Right ventricle myocardium superior (tissue), 1 donor: ENCODE measurements around the gene DLG1. TPM values are rescaled to one million over a fixed set of nuclear protein-coding genes. Genes with fewer than 3 reads are reported as not detected.

Source experiments
- ATAC-seq: fragments of 200-7000 bp; cut with Tn5 transposase; one replicate; pipeline ENCODE4 v1.9.1; 2020; ENCODE audit warnings: mild to moderate bottlenecking; ENCODE audit not compliant: poor library complexity
- DNase-seq: peaks from one replicate; pipeline ENCODE4 v3.0.0-alpha.2; 2020
- intact Hi-C: fragments of 100-400 bp; cut with DNase I; formaldehyde crosslinking; loops from one replicate; pipeline ENCODE4 v1.11.2; 2022
- long read RNA-seq: library from polyadenylated mRNA; unstranded; transcript quantifications from one replicate; pipeline ENCODE4 v2.0.0, GENCODE V29; 2021
- total RNA-seq: library from RNA; stranded (reverse); fragmentation: NEBNext Ultra II Directional; extraction: Animal tissue kit (Norgen Biotek cat#: 25700); gene quantifications from one replicate; pipeline ENCODE4 v1.2.1, GENCODE V29; 2021
- donor health status: DM: no; HTN: yes; CAD: no; lungs with severe emphysema.

The DLG1 gene
- total RNA-seq: 40.7 TPM
- long read RNA-seq, full-length matches to known transcripts: 1 of 36 reads
- long read RNA-seq, partial matches to known transcripts: 8 of 36 reads
- long read RNA-seq, other reads (novel, unspliced or antisense): 27 of 36 reads

DNA sequence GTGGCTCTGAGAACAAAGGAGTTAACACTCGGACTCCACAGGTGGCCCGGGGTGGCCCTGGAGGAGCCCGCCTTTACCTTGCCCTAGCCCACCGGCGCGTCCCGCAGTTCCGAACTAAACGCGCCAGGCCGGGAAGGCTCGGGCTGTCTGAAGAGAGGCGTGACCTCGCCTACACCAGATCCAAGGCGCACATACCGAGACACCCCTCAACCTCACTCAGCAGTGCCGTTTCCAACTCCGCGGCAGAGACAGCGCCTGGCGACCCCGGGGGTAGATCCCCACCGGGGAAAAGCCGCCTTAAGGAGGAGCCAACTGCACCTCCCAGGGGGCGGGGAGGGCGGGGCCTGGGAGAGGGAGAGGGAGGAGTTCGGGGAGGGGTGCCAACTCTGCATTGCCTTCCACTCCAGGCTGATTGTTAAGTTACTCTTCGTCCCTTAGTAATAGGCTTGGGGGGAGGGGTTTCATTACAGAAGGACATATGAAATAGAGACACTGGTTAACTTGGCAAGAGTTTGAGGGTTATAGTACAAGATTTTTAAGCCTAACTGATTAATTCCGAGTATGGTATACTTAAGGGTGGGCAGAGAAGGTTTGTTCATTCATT is at the start of gene DLG1:
Gene DLG1 (minus strand): TSS at position 272 of the 604 bp plus-strand sequence. CDS start 1,408 bp downstream, outside the sequence.
- peak; percentile 90 for ATAC-seq
- peak; percentile 90 for DNase-seq
- intact Hi-C loops: no loop called here

DNA sequence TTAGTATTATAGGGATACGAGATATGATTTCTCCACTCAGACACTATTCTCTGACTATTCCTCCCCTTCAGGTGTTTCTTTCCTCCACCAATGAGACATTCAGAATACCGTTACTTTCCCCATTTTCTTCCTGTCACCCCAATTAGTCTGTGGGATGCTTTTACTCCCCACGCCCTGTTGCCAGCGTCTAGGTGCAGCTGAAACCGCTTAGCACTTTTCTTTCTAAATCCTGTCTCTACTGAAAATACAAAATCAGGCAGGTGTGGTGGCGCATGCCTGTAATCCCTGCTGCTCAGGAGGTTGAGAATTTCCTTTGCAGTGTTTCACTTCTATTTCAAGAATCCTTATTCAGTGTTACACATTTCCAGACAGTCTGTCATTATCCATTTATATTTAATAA is 49.6 kb upstream of the DLG1 start:
- no peak for ATAC-seq
- intact Hi-C loops: no loop called here
- DNase-seq: no peak

DNA sequence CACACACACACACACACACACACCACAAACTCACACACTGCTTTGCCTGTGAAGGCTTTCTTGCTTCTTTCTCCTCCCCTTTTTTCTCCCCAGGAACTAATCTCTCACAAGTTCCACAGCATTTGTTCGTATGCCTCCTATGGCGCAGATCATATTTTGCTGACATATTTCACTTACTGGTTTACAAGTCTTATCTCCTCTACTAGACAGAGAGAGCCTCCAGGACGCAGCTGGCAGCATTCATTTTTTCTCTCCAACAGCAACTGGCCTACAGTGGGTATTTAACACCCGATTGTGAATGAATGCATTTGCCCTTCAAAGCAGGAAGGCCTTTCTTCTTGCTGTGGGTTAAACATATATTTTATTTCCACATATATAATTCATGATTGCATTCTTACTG is 47.0 kb upstream of the DLG1 start:
- intact Hi-C loops: no loop called here
- DNase-seq (no peak), ATAC-seq (peak; percentile 48)

DNA sequence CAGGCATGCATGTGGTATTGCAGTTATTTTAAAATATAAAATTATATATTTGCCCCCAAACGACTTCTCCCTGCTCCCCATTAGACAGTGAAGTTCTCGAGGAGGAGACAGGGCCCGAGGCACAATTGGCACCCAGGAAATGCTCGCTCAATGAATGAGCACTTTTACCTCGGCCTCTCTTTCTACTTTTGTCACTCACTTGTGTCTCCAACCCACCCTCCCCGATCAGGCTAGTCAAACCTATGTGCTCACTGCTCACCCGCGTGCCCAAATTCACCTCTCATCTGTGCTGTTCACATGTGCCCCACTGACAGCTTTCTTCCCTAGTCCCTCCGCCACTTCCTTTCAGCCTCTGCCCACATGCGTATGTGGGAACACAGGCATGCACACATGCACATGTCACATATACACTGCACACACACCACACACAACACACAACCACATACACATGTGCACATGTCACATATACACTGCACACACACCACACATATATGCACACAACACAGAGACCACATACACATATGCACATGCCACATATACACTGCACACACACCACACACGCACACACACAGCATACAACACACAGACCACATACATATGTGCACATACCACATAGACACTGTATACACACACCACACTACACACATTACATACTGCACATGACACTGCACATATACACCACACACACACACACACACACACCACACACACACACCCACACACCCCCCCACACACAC is 46.3 kb upstream of the DLG1 start:
- intact Hi-C loops: no loop called here
- DNase-seq (no peak), ATAC-seq (no peak)

DNA sequence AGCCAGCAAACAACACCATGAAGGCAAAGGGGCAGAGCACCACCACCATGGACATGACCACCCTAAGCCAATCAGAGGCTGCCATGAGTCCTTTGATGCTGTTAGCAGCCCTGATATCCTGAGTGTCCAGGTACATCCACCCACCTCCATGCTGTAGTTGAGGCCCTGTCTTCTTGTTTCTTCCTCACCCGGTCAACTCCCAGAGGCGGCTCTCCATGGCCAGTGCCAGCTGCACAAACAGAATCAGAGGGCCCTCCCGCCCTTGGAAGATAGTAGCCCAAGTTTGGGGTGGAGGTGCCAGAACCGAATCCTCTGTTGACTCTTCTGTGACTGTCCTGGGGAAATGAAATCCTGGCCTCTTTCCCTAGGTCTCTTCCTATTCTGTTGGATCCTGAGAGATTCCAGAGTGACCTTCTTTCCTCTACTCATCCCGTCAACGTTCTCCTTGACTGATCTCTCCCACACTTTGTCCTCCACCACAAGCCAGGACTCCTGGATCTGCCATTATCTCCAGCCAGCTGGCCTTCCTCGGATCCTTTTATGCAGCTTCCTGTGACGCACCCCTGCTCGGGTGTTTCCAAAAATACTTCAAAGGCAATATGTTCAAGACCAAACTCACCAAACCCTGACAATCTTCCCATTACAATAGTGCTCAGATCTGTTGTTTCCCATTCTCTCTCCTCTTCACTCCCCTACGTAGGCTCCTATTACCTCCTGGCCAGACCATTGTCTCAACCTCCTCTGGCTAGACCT is 45.4 kb upstream of the DLG1 start:
- peak; percentile 39 for ATAC-seq
- no peak for DNase-seq
- intact Hi-C loops: no loop called here

DNA sequence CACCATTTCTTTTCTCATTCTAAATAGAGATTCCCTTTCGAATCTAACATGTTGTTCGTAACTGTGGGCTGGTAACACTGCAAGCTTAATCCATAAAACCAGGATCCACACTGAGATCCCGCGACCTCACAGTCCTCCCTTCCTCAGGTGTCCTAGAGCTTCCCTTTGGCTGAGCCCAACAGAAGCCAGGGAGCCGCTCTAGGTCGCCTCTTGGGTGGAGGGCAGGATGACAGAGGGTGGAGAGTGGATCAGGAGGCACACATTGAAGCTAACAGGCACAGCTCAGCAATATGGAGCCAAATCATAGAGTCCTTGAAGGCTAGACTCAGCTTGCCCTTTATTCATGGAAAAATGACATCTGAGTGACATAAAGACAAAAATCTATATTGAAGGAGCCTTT is 44.7 kb upstream of the DLG1 start:
- DNase-seq (no peak), ATAC-seq (no peak)
- intact Hi-C loops: no loop called here

DNA sequence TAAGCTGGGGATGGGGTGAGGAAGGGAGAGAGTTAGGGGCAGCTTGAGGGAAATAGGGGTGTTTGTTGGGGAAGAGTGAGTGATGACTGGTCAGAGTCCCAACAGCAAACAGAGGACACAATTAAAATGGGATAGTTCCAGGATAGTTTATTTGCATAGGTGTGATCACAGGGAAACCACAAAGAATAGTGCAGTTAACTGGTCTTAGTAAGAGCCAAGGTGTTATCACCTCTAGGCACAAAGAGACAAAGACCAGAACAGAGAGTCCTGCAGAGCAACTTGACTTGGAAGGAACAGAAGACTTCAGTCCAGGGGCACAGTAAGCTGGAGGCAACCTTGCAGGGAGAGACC is 42.1 kb upstream of the DLG1 start:
- intact Hi-C loops: no loop called here
- ATAC-seq: no peak
- no peak for DNase-seq

DNA sequence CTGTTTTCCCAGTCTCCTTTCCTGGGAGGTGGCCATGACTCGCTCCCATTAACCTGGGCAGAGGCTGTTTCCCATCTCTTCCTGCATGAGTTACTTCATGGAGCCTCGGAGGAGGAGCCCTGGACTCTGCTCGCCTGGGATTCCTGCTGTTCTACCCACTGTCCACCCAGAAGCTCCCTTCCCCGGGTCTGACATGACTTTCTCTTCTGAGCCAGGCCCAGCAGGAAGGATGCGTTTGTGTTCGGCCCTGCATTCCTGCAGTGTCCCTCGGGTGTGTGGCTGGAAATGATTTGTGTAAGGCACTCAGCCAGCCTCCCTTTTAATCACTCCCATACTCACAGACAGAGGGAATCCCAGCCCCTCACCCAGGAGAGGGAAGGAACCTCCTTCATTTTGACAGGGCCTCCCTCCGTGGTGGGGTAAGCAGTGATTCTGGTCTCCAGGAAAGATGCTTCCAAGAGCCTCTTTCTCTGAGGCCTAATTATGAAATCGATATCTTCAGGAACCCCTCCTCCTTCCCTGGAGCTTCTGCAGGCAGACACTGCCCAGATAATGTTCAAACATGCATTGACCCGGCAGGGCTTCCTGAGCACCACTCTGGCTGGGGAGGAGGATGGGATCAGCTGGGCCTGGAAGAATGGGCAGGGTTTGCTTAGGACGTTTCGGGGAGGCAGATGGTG is 41.6 kb upstream of the DLG1 start:
- intact Hi-C loops: no loop called here
- peak; percentile 34 for ATAC-seq
- DNase-seq: no peak

DNA sequence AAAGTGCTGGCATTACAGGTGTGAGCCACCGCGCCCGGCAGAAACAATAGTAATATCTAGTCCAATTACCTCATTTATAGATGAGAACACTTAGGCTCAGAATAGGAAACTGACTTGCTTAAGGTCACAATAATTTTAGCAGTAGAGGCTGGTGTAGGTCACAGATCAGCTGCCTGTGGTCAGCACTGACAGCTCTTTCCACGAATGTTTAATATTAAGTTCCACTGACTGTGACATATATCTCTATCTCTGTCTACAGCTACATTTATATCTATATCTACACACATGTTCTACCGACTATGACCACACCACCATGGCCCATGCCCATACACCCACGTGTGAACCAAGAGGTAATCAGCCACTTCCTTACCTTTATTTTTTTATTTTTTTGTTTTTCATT is 40.2 kb upstream of the DLG1 start:
- intact Hi-C loops: no loop called here
- DNase-seq (no peak), ATAC-seq (no peak)

DNA sequence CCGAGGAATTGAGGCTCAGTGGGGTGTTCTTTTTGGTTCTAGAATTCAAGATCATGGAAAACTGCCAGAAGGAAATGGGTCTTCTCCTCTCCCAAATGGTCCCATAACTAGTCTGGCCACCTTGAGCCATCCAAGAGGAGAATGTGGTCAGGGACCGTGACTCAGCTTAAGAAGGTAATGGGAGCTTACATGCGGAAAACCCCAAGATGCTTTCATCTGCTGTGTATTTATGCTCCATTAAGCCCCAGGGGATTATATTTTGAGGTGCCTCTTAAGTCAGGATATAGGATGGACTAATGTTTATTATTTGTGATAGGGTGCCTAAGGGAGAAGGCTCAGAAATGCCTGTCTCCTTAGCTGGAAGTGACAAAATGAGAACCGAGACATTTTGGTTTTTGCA is 39.2 kb upstream of the DLG1 start:
- intact Hi-C loops: no loop called here

DNA sequence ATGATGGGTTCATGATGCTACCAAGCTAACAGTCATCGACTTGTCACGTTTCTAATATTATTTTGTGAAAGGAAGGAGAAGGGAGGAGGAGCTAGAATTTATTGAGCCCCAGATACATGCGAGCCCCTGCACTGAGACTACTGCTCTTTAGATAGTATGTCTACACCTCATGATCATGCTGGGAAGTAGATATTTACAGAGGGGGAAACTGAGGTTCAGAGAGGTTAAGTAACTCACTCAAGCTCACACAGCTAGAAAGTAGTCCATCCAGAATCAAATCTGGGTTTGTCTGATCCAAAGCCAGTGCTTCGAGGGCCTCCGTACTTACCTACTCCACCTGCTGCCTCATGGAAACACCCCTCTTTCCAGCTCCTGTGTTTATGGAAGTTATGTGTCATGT is 38.8 kb upstream of the DLG1 start:
- no peak for ATAC-seq
- DNase-seq: no peak
- intact Hi-C loops: no loop called here

More for the DNA sequence above, 39.2 kb upstream of the DLG1 start:
- DNase-seq (no peak), ATAC-seq (no peak)

DNA sequence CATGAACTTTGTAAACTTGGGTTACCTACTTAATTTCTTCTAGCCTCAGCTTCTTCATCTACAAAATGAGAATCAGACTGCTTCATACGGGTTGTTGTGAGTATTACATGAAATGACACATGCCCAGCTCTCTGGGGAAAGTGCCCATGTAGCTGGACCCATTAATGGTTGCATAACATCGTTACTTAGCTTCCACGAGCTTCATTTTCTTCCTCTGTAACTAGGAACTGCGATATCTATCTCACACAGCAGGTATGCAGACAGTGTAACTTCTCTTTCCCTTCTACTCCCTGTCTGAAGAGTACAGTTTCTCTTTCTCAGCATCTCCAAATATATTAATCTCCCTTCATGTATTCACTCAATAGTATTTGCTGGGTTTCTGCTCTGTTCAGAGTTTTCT is 37.9 kb upstream of the DLG1 start:
- intact Hi-C loops: no loop called here
- no peak for ATAC-seq
- no peak for DNase-seq

DNA sequence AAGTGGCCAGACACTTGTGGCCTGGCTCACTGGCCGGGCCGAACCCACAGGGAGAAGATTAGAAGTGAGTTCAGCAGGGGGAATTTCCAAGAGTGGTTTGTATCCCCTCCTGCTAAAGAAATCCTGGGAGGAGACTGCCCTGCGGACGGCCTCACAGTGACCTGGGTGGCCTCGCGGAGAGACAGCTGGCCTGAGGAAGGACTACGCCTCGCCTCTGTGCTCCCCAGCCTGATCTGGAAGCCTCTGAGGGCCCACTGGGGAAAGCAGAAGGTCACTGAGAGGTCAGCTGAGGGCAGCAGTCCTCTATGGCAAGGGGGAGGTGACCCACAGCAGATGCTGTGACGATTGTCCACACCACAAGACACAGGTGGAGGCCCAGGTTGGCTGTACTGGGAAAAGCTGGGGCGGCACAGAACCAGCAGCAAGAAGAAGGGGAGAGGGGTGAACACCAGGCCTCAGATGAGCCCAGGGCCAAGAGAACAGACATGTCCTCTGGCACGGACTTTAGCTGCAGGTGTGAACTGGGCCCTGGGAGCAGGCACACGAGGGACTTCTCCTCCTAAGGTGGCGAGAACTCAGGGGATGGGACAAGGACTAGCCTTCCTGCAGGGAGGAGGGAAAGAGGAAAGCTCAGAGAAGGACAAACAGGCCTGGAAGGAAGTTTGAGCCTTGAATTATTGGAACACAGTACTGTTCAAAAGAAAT is 37.2 kb upstream of the DLG1 start:
- intact Hi-C loops: no loop called here
- ATAC-seq (peak; percentile 55), DNase-seq (peak; percentile 54)

DNA sequence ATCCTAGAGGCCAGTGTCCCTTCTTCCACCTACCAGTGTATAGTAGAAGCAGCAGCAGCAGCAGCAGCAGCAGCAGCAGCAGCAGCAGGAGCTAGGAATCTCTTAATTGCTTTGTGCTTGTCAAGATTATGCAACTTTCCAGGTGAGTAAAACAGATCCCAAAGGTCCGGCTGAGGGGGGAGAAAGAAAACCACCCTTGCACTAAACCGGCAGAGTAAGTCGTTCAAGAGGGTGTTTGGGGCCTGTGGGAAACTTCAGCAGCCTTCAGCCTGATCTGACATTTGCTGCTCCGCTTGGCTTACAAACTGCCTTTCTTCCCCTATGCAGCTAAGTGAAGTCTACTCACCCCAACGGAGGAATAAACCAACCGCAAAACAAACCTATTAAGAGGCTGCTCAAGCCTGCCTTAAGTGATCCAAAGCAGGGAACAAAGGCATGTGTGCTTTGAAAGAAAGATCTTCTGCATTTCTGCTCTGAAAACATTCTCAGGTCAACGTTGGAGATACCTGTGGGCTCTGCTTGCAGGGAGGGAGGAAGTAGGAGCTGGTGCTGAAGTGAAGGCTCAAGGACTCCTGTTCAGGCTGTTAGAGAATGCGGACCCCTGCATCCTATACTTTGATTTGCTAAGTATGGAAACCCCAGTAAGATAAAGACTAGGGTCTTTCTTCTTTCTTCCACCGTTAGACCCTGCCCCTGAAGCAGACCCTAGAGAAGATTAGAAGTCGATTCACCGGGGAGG is 35.7 kb upstream of the DLG1 start:
- intact Hi-C loops: no loop called here
- ATAC-seq (no peak), DNase-seq (no peak)

DNA sequence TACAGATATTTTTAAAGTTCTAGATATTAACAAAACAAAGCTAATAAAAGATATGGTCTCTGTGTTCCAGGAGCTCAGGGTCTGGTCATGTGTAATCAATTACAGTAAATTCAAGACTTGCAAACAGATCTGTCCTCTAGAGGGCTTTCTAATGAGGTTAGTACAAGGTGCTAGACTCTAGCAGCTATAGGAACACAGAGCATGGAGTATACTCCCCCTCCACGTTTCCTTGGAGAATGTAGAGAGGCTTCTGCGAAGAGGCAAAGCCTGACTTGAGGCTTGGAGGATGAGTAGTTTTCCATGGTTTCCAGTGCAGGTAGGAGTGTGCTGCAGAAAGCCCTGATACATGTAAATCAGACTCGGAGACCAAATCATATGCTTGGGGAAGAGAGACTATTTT is 32.7 kb upstream of the DLG1 start:
- DNase-seq (no peak), ATAC-seq (no peak)
- intact Hi-C loops: no loop called here

DNA sequence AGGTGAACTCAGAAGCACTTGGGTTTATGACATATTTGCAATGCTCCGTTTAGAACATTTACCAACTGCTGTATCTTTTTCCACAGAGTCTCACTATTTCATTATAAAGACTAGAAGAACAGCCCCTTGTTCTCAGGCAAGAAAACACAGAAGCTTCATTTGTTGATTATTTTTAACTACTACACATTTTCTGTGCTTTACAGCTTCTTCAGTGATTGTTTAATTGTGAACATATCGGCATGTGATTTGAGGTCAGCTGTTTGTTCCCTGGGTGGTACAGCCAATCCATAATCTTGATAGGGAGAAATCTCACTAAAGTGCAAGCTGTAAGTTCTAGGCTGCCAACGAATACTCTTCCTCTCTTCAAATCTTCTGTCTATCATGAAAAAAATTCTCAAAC is 31.0 kb upstream of the DLG1 start:
- ATAC-seq: no peak
- DNase-seq: no peak
- intact Hi-C loops: no loop called here

DNA sequence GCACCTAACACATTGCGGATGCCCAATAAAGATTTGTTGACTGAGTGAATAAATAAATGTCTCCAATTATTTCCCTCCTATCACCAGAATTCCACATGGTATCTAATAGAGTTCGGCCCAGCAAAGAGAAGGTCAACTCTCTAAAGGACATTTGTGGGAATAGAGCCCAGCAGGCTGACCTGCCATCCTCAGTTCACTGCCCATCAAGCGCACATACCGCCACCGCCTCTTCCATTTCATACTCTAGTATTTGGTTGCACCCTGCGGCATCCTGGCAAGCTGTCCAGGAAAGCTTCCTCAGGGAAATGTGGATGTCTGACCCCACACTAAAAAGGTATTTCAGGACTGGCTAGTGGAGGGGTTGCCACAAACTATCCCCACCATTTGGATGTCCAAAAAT is 29.8 kb upstream of the DLG1 start:
- ATAC-seq: no peak
- DNase-seq: no peak
- intact Hi-C loops: no loop called here

DNA sequence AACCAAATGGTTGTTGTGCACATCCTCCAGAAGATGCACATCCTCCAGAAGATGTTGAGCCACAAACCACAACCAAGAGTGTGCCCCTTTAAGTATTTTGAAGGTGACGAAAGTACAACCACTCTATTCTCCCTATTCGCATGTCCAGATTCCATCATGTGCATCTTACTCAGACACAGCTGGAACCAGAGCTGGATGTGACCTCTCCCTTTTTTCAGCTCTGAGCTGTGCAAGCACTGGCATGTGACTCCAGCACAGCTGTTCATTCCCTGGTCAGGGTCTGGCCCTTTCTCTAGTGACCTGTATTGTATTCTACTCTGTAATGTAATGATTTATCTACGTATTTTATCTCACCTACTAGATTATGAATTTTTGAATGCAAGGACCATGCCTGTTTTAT is 29.3 kb upstream of the DLG1 start:
- peak; percentile 38 for ATAC-seq

More for the DNA sequence above, 29.3 kb upstream of the DLG1 start:
- intact Hi-C loops: no loop called here
- DNase-seq: no peak
